ENCODE data around the gene GLYATL2.

Gene GLYATL2

DNA sequence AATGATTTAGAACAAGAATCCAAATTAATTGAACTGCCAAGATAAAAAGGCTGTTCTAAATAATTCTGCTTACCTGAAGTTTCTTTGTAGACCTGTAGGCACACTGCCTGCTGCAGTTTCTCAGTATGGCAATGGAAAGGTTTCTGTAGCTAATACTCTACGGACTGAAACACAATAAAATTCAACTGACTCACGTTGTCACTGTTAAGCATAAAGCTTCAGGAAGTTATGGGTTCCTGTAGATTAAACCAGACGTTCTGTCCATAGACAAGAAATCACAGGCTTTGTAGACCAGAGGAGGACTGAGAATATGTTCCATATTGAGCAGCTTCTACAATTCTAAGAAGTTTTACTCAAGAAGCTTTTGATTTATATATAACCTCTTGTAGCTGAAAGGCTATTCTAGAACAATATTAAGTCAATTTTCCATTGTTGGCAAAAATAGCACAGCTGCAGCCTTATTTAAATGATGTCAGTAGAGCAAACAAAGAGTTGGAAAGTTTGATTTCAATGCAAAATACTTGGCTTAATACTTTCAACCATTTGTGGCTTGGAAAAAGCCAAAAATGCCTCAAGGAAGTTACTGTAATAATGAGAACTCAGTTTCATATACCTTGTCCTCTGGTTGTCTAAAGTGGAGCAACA is at the start of gene GLYATL2:
Gene GLYATL2, minus strand, starts transcription at position 344 of the 645 bp plus-strand sequence. CDS start 5,092 bp downstream, outside the sequence.
- TF ChIP-seq, protein P1, sequence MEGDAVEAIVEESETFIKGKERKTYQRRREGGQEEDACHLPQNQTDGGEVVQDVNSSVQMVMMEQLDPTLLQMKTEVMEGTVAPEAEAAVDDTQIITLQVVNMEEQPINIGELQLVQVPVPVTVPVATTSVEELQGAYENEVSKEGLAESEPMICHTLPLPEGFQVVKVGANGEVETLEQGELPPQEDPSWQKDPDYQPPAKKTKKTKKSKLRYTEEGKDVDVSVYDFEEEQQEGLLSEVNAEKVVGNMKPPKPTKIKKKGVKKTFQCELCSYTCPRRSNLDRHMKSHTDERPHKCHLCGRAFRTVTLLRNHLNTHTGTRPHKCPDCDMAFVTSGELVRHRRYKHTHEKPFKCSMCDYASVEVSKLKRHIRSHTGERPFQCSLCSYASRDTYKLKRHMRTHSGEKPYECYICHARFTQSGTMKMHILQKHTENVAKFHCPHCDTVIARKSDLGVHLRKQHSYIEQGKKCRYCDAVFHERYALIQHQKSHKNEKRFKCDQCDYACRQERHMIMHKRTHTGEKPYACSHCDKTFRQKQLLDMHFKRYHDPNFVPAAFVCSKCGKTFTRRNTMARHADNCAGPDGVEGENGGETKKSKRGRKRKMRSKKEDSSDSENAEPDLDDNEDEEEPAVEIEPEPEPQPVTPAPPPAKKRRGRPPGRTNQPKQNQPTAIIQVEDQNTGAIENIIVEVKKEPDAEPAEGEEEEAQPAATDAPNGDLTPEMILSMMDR (IDR thresholded peaks at IDR 0.05; ENCODE audit: insufficient read depth, low read depth, low read length, missing control alignments), result no peak
- no peak within 1 kb of the TSS for H3K4me3 ChIP-seq (ENCODE audit: low read length)

GRCh38 chr11:58893899-58894298 is 49.4 kb upstream of the GLYATL2 start:
- DNase-seq (ENCODE audit: low read depth), result no peak
- TF ChIP-seq, protein P1 (IDR thresholded peaks at IDR 0.05; ENCODE audit: insufficient read depth, low read depth, low read length, missing control alignments), result no peak

More for the DNA sequence above, at the start of gene GLYATL2:
- DNase-seq (ENCODE audit: low read depth), result no peak

GRCh38 chr11:58888579-58888978 is 44.1 kb upstream of the GLYATL2 start:
- H3K4me3 ChIP-seq (ENCODE audit: low read length), result no peak overlapping the region
- TF ChIP-seq, protein P1 (IDR thresholded peaks at IDR 0.05; ENCODE audit: insufficient read depth, low read depth, low read length, missing control alignments), result no peak

More at GRCh38 chr11:58893899-58894298, 49.4 kb upstream of the GLYATL2 start:
- H3K4me3 ChIP-seq (ENCODE audit: low read length), result no peak overlapping the region

DNA sequence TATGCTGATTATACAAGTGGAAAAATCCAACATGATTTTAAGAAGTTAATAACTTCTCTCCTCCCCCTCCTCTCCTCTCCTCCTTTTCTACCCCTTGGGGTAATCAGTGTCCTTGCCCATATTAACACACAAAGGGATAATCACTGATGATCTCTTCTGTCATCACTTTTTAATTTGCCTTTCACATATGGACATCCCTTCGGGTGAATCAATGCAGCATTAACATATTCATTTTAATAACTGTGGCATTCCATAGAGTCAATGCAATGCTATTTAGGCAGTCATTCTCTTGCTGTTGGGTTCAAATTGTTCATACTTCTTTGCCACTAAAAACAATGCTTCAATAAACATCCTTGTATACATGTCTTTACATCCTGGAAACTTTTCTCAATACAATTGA is 42.9 kb upstream of the GLYATL2 start:
- H3K4me3 ChIP-seq (ENCODE audit: low read length), result no peak overlapping the region
- TF ChIP-seq, protein P1 (IDR thresholded peaks at IDR 0.05; ENCODE audit: insufficient read depth, low read depth, low read length, missing control alignments), result no peak
- no peak for DNase-seq (ENCODE audit: low read depth)

More at GRCh38 chr11:58888579-58888978, 44.1 kb upstream of the GLYATL2 start:
- peak; percentile 41 for DNase-seq (ENCODE audit: low read depth)

DNA sequence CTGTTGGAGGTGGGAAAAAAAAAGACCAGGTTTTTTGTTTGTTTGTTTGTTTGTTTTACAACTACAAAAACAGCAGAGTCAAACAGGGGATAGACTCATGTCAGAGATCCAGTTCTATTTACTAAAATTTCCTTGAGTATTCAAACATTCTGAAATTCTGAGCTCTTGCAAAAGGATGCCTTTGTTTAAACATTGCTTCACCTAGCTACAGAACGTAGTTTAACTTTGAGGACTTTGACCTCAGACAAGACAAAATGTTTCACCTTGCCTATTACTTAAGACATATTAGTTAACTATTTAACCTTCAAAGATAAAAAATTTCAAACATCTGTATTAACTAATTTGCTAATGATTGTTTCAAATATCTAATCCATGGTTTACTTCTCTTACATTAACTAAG is 36.1 kb upstream of the GLYATL2 start:
- TF ChIP-seq, protein P1 (IDR thresholded peaks at IDR 0.05; ENCODE audit: insufficient read depth, low read depth, low read length, missing control alignments), result no peak
- no peak for DNase-seq (ENCODE audit: low read depth)

GRCh38 chr11:58880166-58880565 is 35.7 kb upstream of the GLYATL2 start:
- no peak for DNase-seq (ENCODE audit: low read depth)
- no peak overlapping the region for H3K4me3 ChIP-seq (ENCODE audit: low read length)

More for the DNA sequence above, 36.1 kb upstream of the GLYATL2 start:
- no peak overlapping the region for H3K4me3 ChIP-seq (ENCODE audit: low read length)

More at GRCh38 chr11:58880166-58880565, 35.7 kb upstream of the GLYATL2 start:
- TF ChIP-seq, protein P1 (IDR thresholded peaks at IDR 0.05; ENCODE audit: insufficient read depth, low read depth, low read length, missing control alignments), result no peak
